GM21526 (cell line): ENCODE data around the gene ZFAND2A.
"Not testable (repeated sequence)": the region's sequence is repeated elsewhere in the genome, so short reads cannot be mapped to it uniquely, and the experiment has no call there.

ENCODE experiments used
- ATAC-seq: cut with Tn5 transposase; IDR thresholded peaks from one replicate; pipeline ENCODE4 v1.9.1; 2021; ENCODE audit warnings: moderate library complexity; ENCODE audit not compliant: unreplicated experiment, low FRiP score

ZFAND2A gene

GRCh38 chr7:1159891-1160669 lies at the start of gene ZFAND2A:
TSS of gene ZFAND2A (minus strand) at chr7:1160196. CDS start at chr7:1158212, 1,984 bp downstream.
- peak; percentile 95 for ATAC-seq

DNA sequence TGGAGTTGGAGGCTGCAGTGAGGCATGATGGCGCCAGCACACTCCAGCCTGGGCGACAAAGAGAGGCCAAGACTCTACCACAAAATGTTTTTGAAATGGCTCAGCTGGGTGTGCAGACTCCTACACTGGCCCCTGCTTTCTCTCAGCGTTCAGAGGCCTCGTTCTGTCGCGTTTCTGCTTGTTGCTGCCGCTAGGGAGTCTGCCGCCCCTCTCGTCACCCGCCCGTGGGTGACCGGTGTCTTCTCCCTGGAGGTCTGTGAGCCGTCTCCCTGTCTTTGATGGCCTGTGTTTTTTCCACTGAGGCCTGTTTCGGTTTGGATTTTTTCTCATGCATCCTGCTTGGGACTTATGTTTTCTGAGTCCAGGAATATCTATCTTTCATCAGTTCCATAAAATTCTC lies 49.1 kb upstream of the ZFAND2A start:
- no peak for ATAC-seq

- ATAC-seq = not testable (repeated sequence)
These were observed 45.7 kb upstream of the ZFAND2A start for GRCh38 chr7:1205742-1206141.

DNA sequence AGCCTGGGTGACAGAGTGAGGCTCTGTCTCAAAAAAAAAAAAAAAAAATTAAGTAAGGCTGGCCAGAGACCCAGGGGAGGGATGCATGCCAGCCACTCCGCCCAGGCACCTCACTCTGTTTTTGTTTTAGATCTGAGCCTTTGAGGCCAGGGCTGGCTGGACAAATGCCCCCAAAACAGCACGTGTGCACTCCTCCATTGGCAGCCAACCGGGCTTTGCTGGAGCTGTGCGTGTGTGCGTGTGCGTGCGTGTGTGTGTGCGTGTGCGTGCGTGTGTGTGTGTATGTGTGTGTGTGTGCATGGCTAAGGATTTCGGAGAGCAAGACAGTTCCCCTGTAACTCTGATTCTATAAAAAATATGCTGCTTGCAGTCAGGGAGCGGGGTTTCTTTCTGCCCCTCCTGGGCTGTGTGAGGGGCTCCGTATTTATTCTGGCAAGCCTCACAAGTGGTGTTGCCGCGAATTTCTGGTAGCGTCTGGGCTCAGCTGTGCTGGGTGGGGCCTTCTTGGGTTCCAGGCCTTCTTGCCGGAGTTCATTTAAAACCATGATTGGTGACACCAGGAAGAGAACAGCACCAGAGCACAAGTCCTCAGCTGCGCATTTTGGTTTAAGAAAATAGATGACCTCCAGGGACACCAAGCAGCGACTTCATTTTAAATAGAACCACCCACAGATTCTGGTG lies 44.6 kb upstream of the ZFAND2A start:
- ATAC-seq = no peak

DNA sequence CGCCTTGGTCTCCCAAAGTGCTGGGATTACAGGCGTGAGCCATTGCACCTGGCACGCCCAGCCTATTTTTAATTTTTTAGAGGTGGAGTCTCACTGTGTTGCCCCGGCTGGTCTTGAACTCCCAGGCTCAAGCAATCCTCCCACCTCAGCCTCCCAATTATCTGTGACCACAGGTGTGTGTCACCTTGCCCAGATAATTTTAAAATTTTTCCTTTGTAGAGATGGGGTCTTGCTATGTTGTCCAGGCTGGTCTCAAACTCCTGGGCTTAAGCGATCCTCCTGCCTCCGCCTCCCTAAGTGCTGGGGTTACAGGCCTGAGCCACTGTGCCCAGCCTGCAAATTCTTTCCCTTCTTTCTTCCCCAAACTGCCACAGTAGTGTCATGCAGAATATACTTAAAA lies 42.9 kb upstream of the ZFAND2A start:
- ATAC-seq = not testable (repeated sequence)

DNA sequence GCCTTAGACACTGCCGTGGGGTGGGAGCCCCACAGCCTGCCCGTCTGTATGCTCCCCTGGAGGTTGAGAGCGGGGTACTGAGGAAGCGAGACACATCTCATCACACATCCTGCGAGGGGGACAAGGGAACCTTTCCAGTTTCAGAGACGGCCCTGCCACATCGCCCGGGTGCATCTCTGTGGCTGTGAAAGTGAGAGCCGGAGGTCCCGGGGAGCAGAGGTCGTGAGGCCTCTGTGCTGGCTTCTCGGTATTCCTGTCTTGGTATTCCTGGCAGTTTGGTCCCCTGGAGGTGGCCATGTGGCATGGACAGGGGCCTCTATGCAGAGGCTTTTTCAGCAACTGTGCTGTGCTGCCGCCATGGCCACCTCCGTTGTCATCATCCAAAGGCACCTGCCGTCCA lies 41.9 kb upstream of the ZFAND2A start:
- ATAC-seq = no peak

DNA sequence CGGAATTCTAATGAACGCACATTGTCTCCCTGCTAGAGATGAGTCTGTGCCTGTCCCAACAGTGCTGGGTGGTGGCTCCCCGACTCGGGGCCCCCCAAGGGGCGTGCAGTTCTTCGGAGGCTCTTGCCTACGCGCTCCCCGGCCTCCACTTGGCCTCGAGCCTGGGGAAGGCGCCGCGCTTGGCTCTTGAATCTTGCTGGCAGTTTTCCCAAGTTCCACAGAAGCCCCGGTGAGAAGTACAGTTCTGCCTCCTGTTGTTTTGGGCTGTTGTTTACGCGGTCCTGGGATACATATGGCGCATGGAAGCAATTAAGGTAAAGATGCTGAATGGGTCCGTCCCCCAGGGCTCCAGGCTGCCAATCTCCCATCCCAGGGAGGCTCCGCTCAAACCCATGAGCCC lies 40.0 kb upstream of the ZFAND2A start:
- ATAC-seq = no peak

GRCh38 chr7:1197997-1198625 lies 38.1 kb upstream of the ZFAND2A start:
- no peak for ATAC-seq

DNA sequence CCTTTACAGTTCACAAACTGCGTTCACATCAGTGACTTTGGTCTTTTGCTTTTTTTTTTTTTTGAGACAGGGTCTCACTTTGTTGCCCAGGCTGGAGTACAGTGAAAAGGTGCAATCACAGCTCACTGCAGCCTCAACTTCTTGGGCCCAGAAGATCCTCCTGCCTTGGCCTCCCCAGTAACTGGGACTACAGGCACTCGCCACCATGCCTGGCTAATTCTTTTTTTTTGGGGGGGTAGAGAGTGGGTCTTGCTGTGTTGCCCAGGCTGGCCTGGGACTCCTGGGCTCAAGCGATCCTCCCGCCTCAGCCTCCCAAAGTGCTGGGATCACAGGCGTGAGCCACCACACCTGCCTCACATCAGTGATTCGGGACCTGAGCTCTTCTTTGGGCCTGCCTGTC lies 37.0 kb upstream of the ZFAND2A start:
- ATAC-seq = no peak

GRCh38 chr7:1196441-1196840 lies 36.4 kb upstream of the ZFAND2A start:
- not testable (repeated sequence) for ATAC-seq

DNA sequence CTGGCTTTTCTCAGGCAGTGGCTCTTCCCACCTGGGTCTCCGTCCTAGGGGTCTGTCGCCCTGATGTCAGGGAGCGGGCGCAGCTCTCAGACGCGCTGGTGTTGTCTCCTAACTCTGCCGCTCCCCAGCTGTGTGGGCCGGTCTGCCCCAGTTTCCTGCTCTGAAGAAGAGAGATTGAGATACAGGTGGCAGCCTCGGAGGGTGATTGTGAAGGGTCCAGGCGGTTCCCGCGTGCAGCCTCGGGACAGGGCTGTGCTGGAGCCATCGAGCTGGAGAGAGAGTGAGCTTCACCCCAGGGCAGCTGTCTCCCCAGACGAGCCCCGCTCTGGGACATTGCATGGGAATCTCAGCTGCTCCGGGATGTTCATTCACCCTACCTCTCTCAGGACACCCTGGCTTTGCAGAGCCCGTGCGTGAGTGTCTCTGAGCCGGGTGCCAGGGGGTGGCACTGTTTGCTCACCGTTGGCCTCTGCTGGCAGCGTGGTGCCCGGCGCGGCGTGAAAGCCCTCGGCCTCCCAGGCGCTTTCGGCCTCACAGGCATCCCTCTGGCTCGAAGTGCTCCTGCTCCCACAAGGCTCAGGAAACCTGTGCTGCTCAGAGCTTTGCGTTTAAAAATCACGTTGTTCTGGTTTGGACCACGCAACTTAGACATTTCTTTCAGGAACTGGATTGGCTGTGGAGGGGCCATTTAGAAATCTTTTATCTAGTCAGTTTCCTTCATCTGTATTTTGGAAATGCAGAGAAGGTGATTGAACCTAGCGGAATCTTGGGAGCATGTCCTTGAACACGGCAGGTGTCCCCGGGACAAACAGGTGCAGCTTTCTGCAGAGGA lies 33.8 kb upstream of the ZFAND2A start:
- no peak for ATAC-seq

DNA sequence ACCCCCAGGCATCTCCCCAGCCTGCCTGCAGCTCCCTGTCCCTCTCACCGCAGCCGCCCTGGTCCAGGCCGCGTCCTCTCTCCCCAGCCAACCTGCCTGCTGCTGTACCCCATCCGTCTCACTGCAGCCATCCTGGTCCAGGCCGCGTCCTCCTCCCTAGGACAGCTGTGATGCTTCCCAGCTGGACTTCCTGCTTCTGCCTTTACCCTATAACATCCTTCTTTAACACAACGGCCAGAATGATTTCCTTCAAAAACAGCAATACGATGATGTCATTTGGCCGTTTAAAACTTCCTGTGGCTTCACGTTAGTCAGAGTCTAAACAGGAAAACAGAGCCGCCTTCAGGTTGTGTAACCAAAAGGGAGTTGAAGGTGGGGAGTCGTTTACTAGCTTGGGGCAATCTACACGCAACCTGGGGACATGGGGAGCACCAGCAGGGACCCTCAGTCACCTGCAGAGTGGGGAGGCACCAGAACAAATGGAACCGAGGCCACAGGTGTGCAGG lies 32.2 kb upstream of the ZFAND2A start:
- no peak for ATAC-seq

DNA sequence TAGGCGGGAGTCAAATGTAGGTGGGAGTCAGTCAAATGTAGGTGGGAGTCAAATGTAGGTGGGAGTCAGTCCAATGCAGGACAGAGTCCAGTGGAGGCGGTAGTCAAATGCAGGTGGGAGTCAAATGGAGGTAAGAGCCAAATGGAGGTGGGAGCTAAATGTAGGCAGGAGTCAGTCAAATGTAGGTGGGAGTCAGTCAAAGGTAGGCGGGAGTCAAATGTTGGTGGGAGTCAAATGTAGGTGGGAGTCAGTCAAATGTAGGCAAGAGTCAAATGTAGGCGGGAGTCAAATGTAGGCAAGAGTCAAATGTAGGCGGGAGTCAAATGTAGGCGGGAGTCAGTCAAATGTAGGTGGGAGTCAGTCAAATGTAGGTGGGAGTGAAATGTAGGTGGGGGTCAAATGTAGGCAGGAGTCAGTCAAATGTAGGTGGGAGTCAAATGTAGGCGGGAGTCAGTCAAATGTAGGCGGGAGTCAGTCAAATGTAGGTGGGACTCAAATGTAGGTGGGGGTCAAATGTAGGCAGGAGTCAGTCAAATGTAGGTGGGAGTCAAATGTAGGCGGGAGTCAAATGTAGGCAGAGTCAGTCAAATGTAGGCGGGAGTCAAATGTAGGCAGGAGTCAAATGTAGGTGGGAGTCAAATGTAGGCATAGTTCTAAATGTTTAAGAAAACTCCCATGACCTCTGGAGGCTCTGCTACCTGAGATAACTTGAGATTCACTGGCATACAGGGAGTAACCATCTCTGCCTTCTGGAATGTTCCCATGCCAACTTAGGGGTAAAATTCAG lies 30.2 kb upstream of the ZFAND2A start:
- ATAC-seq = no peak

- ATAC-seq = no peak
These were observed 28.8 kb upstream of the ZFAND2A start for GRCh38 chr7:1188720-1189294.

GRCh38 chr7:1187127-1187526 lies 27.1 kb upstream of the ZFAND2A start:
- no peak for ATAC-seq

DNA sequence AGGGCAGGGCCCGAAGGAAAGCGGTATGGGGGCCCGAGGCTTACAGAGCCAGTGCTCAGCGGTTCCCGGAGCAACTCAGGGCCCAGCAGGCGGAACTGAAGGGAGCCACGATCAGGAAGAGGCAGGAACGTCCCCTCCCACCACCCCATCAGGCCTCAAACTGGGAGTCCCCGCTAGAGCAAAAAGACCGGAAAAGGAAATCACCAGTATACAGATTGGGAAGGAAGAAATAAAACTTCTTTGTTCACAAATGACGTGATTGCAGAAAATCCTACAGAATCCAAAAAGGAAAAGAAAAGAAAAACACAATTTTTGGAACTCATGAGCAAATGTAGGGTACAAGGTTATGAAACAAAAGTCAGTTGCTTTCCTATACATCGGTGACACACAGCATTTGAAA lies 21.6 kb upstream of the ZFAND2A start:
- no peak for ATAC-seq

- no peak for ATAC-seq
These were observed 21.0 kb upstream of the ZFAND2A start for GRCh38 chr7:1181031-1181430.

DNA sequence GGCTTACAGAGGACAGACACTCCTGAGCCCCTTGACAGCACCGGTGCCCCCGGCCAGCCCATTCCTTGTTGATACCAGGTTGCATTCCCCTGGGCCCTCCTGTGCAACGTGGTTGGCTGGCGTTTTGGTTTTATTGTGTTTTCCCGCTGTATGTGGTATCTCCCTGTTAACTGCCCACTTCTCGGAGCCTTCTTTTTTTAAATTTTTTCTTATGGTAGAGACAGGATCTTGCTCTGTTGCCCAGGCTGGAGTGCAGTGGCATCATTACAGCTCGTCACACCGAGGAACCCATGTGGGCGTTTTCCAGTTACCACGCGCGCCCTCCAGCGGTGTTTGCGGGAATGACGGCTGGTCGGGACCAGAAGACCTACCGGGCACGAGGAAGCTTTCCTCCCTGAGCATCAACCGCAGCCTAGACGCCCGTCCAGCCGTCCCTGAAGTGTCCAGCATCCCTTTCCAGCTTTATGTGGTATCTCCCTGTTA lies 16.9 kb upstream of the ZFAND2A start:
- no peak for ATAC-seq
